Inferior parietal cortex (tissue), 1 donor: ENCODE data around the gene NRXN3.
A peak's percentile ranks its signal among the peaks of the same experiment; 100 is the strongest.

Experiments used
- DNase-seq: peaks from one replicate; pipeline ENCODE4 v3.0.0-alpha.2; 2016; ENCODE audit errors: extremely low spot score

NRXN3 gene

DNA sequence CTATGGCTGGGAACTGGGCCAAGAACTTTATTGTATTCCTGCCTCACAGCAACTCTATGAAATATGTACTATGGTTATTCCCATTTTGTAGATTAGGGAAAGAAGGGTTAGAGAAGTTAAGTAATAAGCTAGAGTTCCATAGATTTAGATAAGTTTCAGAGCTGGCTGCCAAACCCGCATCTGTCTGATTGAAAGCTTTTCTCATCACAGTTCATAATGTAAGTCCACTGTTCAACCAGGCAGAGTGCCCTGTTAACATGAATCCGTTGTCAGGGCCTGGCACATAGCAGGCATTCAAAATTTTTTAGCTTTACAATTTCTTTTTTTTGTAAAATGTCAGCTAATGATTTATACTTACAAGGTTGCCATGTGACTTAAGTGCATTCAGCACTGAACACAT lies 467.3 kb downstream of the NRXN3 start:
- DNase-seq = no peak

DNA sequence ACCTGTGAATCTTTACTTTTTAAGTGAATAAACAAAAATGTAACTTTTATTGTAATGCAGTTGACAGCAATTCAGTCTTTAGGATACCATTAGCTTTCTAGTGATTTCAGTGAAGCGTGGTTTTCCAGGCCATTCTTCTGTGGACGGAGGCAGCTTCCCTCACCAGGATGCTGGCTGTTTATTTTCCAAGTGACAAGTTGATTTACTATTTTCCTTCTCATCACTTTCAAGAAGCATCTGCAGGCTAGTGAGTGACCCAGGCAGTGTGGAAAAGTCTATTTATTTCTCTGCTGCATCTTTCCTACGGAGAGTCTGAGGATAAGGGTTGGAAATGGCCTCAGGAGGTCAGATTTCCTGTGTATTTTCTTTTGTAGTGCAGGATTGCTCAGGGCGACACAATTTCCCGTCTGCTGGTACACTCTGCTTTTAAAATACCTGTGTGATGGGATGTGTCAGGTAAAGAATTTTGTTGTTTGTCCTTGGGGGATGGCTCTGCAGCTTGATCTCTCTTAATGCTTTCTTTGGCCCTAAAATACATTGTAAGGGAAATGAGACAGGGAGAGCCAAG lies 467.8 kb downstream of the NRXN3 start:
- no peak for DNase-seq

DNA sequence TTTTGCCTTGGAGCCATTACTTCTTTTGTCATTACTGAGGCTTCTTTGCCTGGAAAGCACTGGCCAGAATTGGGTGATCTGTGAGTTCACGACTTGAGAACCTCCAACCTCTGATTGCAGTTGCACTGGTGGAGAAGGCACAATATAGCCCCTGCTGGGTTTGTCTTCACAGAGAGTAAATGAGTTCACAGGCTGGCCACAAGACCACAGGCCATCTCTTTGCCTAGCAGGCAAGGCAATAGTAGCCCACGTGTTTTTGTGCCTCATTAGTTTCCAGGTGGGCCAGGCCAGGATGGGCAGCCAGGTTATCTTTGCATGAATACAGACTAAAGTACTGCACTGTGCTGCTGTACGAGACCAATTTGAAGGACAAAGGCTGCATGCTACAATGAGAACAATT lies 468.8 kb downstream of the NRXN3 start:
- no peak for DNase-seq

DNA sequence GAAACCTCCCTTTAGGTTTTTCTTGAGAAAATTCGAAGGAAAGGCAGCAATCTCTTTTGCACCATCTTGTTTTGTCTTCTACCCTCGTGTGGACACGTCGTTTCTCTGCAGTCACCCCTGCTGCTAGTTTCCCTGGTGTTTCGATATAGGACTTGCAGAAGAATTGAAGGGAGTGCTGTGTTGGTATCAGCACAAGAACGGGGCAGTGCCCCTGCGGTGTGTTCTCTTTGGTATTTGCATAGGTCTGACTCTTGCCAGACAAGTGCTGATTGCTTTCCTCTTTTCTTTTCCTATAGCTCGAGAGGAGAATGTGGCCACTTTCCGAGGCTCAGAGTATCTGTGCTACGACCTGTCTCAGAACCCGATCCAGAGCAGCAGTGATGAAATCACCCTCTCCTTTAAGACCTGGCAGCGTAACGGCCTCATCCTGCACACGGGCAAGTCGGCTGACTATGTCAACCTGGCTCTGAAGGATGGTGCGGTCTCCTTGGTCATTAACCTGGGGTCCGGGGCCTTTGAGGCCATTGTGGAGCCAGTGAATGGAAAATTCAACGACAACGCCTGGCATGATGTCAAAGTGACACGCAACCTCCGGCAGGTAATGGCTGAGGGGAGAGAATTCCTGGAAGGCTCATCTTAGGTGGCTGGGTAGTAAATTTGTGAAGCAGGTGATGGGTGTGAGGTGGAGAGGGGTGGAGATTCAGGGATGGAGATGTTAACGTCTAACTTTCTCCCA lies 474.8 kb downstream of the NRXN3 start:
- no peak for DNase-seq

DNA sequence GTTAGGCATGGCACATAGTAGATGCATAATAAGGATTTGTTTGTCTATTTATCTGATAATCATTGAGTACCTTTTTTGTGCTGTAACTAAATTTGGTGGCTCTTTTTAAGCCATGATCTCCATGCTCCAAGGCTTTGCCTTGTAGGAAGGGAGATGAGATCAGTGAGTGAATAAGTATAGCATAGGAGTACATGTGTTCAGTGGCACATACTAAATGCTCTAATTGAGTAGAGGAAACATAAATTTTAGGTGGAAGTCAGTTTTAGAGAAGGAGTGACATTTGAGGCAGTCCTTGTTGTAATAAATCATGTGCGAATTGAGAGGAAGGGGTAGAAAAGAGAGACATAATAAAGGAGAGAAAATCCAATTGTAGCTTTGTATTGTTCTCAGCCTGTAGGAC lies 482.6 kb downstream of the NRXN3 start:
- no peak for DNase-seq

DNA sequence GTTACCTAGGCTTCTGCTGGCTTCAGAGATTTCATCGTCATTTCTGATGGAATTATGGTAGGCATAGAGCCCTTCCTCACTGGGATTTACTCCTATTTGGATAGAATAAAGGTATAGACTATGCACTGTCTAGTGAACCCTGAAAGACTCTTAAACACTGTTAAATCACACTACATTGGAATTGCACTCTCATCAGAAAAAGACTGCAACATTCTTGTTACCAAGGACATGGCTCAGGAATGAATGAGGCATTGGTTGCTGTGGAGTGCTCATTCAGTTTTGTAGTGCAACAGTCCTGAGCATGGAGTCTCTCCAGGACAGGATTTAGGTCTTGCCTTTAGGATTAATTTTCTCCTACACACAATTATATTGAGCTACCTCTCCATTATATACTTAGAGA lies 483.0 kb downstream of the NRXN3 start:
- DNase-seq = no peak

DNA sequence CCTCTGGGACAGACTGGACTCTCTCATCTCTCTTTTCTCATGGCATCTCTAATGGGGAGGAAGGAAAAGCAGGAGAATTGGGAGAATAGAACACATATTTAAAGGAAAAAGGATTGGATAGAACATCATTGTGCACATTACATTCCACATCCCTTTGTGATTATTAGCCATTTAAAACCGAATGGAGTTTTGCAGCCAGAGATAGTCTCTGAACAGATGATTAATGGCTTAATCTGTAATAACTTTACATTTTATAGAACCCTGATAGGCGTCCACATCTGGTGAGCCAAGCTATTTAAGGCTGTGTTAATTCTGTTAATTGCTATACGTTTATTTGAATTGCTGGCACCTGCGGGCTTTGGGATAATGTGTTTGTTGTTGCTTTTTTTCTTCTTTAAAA lies 487.3 kb downstream of the NRXN3 start:
- DNase-seq = no peak

DNA sequence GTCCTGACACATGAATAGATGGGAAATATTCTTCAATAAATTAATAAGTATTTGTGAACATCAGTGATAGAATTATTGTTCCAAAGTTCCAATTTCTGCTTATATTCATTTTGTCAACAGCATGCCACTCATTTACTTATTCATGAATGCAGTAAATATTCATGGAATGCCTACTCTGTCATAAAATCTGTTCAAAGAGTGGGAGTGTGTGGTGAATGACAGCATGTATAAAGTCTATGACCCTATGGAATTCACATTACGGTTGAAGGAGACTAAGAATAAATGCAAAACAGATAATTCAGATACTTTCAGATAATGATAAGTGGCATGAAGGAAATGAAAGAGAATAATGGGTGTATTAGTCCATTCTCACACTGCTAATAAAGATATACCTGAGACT lies 494.7 kb downstream of the NRXN3 start:
- no peak for DNase-seq

DNA sequence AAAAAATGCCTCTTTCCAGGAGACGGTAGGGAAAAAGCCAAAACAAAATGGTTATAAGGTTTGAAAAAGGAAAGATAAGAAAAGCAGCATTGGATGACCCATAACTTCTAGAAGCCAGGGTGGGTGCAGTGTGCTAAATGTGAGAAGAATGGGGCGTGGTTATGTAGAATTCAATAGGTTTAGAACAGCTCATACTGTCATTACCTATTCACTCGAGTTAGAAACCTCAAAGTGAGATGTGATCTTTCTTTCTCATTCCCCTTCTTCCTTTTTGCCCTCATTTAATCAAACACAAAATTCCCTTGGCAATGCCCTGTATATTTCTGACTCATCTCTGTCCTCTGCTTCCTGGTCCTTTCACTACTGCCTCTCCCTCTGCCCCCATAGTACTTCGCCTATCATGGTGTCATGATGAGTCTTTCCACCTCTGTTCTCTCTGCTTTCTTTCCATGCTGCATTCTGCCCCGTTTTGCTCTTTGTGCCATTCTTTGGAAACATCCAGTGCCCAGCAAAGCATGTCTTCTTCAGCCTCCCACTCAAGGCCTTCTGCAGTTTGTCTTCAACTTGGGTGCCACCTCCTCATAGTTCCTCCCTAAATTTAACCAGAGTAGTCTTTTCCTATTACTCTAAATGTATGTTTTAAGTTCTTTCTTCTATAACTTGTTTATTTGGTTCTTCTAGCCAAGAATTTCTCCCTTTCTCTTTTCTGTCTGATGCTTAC lies 496.3 kb downstream of the NRXN3 start:
- peak; percentile 44 for DNase-seq

DNA sequence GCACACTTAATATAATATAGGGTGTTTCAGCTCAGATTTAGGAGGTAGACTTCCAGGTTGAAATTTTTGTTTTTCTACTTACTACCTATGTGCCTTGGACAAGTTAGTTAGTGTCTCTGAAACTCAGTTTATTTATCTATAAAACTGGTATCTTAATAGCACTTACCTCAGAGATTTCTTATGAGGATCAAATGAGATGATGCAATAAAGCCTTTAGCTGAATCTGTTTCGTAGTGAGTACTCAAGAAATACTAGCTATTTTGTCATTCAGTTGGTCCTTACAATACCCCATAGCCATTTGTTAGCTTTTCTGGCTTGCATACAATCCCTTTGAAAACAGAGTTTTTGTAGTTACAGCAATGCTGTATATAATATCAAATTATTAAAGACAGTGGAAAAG lies 497.0 kb downstream of the NRXN3 start:
- DNase-seq = no peak

DNA sequence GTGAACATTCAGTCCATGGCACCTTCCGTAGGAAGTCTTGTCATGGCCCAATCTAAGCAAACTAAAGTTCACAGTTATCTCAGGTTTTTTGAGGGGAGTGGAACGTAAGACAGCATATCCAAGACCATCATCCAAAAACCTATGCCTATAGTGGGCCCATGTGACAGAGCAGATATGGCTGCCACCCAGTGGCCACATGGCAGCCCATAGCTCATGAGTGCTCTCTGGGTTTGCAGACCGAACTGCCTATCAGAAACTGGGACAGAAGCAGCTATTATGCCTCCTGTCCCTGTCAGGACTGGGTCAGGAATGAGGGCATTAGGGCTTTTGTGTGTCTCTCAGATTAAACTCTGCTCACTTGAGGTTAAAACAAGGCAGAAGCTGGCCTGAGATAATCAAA lies 503.7 kb downstream of the NRXN3 start:
- DNase-seq = no peak

DNA sequence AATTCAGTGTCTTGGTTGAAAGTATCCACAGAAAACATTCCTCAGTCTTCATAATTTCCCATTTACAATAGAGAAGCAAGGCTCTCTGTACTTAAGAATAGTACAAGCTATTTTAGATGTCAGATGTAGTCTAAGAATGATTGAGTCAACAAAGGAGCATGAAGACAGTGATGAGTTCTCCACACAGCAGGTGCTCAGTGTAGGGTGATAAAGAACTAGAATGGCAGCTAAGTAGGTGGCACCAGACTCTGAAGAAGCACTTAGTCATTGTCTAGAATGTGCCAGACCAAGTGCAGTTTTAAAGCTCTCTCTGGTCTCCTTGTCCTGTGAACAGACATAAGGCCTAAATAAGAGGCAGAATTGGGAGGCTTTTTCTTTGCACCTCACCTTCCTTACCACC lies 504.6 kb downstream of the NRXN3 start:
- DNase-seq = peak; percentile 53

DNA sequence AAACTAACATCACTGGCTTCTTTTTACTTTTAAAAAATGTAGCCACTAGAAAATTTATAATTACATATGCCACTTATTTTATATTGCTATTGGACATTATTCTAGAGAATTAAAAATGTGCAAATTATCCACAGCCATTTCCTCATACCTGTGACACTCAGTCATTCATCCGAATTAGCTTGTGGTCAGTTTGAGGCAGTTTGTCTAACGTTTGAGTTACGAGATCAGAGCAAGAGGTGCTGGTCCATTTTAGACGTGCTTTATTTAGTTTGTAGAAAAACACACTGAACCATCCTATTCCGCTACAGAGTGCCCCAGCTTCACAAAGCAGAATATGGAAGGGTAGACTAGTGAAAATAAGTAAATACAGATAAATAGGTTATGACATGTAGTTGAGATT lies 513.0 kb downstream of the NRXN3 start:
- DNase-seq = no peak

DNA sequence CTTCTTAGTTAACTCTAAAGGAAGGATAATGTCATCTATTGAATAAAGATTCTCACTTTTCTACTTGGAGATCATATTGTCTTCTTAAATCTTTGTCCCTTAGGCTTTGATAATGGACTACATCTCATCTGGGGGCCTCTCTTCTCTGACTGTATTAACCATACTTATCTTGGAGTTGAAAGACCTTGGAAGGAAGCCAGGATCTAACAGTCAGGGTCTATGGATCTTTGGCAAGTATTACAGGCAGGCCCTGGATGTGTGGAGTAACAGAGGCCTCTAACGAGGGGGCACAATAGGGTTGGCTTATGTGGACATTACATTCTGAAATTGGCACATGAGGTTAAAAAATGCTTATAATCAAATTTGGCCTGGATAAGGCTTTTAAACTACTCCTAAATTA lies 513.8 kb downstream of the NRXN3 start:
- no peak for DNase-seq

DNA sequence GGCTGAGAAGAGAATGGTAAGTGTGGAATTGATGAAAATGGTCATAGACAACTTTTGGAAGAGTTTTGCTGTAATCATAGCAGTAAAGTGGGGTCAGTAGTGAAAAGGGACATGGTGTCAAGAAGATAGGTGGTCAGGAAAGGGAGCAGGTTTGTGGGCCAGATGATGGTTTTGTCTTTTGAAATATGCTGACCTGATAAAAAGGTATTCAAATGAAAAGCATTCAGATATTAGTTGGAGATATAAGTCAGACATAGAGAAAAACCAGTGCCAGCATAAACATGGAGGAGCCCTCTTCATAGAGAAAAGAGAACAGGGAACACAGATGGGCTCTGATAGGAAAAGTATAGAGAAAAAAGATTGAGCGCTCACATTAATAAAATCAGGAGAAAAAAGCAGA lies 518.3 kb downstream of the NRXN3 start:
- no peak for DNase-seq

DNA sequence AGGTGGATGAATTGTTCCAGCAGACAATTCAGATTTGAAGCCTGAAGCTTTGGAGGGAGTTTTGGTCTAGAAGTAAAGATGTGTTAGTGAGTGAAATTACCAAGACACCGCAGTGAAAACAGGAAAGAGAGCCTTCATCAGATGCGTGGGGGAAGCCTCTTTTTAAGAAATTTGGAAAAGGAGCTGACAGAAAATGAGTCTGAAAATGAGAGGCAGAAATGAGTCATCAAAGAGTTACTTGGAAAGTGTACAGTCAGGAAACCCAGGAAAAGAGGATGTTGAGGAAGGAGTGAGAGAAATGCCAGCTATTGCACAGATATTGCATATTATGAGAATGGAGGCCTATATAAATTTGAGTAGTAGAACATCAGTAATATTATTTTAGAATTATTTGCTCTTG lies 520.7 kb downstream of the NRXN3 start:
- DNase-seq = peak; percentile 40

DNA sequence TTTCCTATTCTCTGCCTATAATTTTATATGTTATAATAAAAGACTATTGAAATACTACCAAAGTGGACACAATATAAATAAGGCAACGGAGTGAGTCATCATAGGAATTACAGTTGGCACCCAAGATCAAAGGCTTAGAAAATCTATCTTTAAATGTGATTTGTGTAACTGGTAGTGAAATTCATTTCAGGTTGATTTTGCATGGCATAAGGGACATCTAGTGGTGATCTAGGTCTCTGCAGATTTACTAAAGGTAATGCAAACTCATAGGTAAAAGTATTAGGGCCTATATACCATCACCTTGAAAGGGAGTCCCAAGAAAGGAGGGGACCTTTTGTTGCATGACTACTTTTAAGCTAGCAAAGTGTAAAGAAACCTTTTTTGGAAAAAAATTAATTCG lies 527.2 kb downstream of the NRXN3 start:
- no peak for DNase-seq

DNA sequence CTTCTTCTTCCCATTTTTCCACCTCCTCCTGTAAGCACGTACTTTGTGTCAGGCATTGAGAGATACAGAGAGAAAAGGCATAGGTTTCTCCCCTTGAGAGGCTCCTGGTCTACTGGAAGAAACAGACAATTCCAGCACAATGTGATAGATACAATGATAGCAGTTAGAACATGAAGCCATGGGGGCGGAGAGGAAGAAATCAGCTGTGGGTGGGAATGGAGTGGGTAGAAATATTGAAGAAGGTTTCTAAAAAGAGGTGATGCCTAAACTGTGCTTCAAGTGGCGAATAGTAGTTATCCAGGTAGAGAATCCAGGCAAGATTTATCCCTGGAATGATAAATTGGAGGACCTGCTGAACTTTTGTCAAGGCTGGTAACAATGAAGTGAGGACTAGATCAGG lies 528.8 kb downstream of the NRXN3 start:
- no peak for DNase-seq

DNA sequence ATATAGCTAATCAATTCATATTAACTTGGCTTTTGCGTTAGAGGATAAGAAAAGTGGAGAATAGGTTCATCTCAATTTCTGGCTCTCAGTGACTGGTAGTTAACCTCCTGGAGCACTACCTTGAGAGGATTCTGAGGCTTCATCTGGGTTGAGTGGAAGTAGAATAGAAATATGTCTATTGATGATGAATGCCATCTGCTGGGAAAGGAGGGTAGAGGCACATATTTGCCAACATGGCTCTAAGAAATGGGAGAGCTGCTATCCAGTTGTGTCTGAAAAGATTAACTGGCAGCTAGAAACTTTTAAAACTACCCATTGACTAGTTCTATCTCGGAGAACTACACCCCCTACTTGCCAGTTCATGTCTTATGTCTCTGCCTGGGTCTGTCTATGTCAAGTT lies 530.1 kb downstream of the NRXN3 start:
- DNase-seq = no peak

DNA sequence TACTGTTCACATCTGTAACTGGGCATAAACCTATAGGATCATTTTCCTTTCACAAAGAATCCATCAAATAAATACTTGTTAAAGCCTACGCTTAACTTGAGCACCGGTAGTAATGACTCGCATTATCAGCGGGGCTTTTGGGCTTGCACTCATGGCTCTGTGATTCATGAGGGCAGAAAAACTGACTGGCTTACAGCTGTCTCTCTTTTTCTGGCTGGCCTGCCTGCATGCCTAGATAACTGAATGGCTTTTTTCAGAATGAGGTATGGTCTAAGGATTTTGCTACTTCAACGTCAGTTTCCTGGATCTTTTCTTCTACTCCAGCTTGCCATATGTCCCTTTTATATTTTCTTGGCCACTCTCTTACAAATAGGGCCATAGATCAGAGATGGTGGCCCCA lies 531.1 kb downstream of the NRXN3 start:
- no peak for DNase-seq

DNA sequence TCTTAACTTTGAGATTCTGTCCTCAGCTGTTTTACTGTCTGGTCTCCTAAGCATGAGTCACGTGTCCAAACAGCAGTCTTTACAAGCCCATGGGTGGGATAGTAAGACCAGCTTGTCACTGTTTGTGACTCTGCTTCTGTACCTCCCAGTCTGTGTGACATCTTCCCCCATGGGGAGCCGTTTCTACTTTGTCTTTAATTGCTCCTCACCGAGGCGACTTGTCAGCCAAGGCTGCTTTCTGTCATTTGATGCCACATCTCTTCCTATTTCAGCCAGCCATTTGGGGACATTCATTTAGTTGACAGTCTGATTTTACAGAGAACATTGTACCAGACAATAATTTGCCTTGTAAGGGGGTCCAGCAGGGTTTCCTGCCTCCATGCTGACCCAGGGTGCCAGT lies 534.8 kb downstream of the NRXN3 start:
- DNase-seq = no peak

DNA sequence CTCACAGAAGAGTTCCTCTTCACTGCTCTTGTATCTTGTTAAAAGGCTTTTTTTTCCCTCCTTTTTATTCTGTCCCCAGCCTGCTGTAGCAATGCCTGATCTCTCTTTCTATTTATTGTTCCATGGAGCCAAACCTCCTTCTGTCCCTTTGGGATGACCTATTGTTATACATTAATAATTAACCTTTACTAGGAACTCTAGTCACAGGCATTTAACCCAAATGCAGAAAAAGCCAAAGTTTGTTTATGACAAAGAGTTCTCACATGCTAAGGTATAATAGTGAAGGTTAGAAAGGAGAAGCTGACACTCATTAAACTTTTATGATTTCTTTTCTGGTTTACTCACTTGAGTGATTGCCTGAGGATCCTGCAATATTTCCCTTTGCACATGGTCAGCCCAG lies 535.8 kb downstream of the NRXN3 start:
- no peak for DNase-seq

DNA sequence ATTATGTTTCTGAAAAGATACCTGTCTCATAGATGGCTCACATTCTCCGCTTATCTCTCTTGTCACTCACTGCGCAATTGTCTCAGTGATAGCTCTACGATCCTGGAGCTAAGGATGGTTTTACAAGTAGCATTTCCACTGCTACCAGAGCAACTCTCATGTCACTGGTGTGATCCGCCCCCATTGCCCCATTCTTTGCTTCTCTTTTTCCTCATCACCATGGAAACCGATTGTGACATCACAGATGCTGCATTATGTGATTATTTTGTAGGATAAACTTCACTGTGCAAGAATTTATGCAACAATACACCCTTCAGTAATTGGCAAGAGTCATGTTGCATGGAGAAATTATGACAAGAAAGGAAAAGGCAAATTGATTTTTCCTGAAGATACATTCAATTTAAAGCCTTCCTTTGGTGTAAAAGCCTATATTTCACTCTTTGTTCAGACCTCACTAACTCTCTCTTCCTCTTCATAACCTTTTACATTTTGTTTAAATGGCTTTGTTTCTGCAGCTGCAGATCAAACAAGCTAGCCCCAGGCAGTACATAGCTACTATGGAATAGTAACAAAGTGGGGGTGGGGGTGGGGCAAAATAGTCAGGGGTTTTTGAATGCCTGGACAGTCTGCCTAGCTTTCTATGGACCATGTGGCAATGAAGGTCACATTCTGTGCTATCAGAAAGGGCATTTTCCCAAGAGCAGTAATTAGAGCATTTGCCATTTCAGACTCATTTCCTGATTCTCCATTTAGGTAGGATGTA lies 539.8 kb downstream of the NRXN3 start:
- no peak for DNase-seq
